GM19438 (cell line): ENCODE results near the gene BBX.
"Not testable (repeated sequence)": the region's sequence is repeated elsewhere in the genome, so short reads cannot be mapped to it uniquely, and the experiment has no call there.

Experiments
- ATAC-seq: cut with Tn5 transposase; IDR thresholded peaks from one replicate; pipeline ENCODE4 v1.9.1; 2021; ENCODE audit warnings: low read depth; ENCODE audit not compliant: unreplicated experiment

BBX gene

GRCh38 chr3:107676469-107677309, 153.9 kb downstream of the BBX start:
- ATAC-seq, result no peak

- no peak for ATAC-seq
Measured at GRCh38 chr3:107679921-107680320, 157.2 kb downstream of the BBX start.

DNA sequence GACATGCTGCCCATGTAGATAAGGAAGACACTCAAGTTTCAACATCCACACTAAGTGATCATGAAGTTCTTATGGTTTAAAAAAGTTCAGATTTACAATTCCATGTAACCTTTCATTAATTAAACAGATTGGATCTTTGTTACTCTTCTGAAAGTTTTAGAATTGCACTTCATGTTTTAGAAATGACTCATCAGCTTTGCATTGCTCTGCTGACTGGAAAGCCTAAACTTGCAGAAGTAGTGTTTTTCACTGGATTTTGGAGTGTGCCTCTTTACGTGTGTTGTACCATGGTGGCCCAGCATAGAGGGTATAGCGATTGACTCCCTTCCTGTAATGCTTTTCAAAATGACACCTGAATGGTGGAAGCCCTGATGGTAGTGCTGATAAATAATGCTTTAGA, 157.9 kb downstream of the BBX start:
- ATAC-seq, result no peak

DNA sequence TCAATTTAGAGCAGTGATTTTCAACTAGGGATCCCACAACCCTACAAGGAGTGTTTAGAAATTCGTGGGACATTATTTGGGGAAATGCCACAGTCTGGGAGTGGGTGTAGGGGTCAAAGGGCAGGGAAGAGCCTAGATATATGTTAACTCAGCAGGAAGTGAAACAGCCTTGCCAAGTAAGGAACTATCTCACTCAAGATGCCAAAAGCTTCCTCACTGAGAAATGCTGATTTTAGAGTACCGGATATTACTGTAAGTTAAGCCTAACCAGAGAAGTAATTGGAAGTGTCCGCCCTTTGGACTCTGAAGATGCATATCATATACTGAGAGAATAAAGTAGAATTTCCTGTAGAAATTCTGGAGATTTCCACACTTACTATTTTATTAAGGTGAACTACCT, 158.6 kb downstream of the BBX start:
- no peak for ATAC-seq

DNA sequence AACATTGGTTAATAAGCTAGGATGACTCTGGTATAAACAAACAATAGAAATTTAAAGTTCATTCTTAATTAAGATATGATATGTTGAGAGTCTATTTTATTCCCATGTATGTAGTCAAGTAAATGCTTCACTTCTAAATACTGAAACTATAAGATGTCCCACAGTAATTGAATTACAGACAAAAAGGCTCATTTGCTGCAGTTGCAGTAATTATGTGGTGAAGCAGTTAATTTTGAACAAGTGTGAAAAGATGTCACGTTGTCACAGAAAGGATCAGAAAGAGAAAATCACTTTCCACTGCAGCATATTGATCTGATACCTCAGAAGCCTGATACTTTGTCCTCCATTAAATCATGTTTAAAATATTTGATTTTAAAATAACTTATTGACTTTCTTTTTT, 159.8 kb downstream of the BBX start:
- no peak for ATAC-seq

DNA sequence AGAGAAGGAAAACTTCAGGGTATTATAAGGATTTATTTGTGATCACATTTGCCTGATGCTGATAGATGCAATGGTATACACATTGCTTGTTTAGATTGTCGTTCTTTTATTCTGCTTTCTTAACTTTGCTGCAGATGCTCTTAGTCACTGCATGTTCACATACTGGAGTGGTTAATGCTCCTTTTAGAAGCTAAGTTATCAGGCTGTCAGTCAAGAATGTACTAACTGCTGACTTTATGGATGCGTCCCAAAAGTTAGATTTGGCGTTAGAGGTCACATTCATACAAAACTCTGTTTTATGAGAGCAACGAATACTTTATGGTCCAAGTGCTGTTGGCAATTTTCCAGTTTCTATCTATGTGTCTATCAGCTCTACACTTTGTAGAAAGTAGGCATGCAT, 160.7 kb downstream of the BBX start:
- ATAC-seq, result no peak

DNA sequence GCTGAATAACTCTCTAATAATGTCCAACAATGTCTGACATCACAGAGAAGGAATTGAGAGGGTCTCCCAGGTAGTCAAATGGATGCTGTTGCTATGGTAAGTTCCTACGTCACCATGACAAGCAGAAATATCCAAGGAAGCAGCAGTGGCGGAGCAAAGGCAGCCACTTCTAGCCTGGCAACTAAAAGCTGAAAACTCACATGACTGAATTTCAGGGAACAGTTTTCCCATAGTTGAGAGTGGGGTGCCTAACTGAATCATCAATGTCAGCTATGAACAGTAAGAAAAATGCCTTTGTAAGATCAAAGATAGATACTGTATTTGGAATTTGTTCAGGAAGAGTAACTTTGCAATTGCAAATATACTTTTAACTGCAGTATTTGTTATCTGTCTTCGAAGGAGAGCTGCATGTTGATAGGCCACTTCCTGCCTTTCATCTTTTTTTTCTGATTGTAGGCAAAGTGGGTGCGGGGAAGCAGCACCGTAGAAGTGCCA, 161.7 kb downstream of the BBX start:
- ATAC-seq, result no peak

DNA sequence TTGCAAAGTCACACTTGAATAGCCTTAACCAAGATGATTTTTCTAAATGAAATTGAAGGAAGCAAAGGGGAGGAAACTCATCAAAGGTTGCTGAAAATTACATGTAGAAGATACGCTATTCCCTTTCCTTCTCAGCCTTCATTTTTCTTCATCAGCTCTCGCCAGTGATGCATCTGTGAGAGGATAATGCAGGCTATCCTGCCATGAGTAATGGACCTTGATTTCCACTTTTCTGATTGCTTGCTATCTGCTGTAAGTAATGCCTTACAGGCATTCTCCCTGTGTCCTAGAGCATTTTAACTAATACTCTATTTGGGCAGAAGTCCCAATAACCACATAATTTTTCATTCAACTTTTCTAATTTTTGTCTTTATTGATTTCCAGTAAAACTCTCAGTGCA, 162.6 kb downstream of the BBX start:
- ATAC-seq, result no peak

GRCh38 chr3:107687056-107687581, 164.4 kb downstream of the BBX start:
- ATAC-seq, result no peak

GRCh38 chr3:107689355-107689754, 166.6 kb downstream of the BBX start:
- ATAC-seq, result no peak

- no peak for ATAC-seq
Measured at GRCh38 chr3:107690522-107691138, 167.9 kb downstream of the BBX start.

DNA sequence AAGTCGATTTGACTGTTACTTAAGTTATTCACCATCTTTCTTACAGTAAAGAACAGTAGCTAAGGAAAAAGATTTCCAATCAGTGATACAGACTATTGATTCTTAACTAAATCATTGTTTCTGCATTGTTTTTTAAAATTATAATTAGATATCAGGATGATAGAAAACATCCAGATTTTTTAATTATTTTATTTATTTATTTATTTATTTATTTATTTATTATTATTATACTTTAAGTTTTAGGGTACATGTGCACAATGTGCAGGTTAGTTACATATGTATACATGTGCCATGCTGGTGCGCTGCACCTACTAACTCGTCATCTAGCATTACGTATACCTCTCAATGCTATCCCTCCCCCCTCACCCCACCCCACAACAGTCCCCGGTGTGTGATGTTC, 169.2 kb downstream of the BBX start:
- not testable (repeated sequence) for ATAC-seq

DNA sequence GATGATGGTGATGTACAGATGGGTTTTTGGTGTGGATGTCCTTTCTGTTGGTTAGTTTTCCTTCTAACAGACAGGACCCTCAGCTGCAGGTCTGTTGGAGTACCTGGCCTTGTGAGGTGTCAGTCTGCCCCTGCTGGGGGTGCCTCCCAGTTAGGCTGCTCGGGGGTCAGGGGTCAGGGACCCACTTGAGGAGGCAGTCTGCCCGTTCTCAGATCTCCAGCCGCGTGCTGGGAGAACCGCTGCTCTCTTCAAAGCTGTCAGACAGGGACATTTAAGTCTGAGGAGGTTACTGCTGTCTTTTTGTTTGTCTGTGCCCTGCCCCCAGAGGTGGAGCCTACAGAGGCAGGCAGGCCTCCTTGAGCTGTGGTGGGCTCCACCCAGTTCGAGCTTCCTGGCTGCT, 174.6 kb downstream of the BBX start:
- ATAC-seq, result not testable (repeated sequence)

GRCh38 chr3:107697855-107698254, 175.1 kb downstream of the BBX start:
- ATAC-seq, result not testable (repeated sequence)

DNA sequence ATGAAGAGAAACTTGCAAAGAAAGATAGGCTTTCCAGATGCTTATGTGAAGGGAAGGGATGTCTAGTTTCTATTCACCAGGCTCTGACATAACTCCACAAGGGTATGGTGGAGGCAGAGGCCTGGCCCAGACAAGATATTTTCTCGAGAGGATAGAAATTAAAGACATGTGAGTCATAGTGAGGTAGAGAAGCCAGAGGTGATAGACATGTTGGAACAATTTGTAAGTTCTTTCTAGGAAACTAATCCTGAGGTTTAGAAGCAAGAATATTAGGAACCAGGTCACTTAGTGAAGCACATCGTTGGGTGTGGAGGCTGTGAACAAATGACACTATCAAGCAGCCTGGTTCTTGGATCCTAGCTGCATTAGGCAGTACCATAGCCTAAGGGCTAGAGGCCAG, 176.9 kb downstream of the BBX start:
- ATAC-seq, result no peak

- ATAC-seq, result no peak
Measured at GRCh38 chr3:107701299-107701698, 178.5 kb downstream of the BBX start.

DNA sequence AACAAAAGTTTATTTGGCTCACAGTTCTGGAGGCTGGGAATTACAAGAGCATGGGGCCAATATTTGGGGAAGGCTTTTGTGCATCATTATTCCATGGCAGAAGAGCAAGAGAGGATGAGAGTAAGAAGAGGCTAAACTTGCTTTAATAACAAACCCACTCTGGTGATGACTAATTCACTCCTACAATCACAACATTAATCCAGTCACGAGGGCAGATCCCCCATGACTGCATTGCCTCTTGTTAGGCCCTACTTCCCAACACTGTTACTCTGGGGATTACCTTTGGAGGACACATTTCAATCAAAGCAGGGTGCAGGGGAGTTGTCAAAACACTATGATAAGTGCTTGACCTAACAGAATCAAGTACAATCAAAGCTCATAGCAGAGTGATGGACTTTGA, 181.7 kb downstream of the BBX start:
- ATAC-seq, result no peak

DNA sequence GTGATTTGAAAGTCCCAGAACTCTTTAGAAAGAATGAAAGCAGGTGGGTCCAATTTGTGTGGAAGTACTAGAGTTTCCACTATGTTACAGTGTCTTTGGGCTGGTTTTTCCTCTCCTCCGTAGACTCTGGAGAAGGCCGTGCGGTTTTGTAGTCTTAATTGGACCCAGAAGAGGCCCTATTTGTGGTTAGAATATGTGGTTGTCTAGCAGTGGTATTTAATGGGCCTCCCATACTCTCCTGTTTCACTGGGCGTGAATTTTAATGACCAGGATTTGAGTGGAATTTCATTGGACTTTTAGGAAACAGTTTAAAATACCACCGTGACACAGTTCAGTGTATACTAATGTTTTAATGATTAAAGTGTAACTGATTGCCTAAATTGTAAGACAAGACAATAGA, 182.3 kb downstream of the BBX start:
- ATAC-seq, result no peak

- ATAC-seq, result no peak
Measured at GRCh38 chr3:107710851-107711250, 188.1 kb downstream of the BBX start.

DNA sequence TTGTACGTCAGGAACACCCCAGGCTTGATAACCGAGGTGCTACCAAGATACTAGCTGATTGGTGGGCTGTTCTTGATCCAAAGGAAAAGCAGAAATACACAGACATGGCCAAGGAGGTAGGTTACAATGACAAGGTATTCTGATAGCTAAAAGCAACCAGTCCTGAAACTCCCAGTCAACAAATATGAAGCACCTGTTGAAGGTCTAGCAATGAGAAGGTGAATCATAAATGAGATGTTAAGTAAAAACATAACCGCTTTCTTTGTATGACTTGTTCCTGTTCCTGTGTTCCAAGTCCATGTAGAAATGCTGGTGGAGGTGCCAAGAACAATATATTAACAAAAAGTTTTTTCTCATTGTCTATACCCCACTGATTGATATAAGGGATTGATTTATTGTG, 194.0 kb downstream of the BBX start:
- ATAC-seq, result no peak

GRCh38 chr3:107718547-107718946, 195.8 kb downstream of the BBX start:
- ATAC-seq, result no peak

DNA sequence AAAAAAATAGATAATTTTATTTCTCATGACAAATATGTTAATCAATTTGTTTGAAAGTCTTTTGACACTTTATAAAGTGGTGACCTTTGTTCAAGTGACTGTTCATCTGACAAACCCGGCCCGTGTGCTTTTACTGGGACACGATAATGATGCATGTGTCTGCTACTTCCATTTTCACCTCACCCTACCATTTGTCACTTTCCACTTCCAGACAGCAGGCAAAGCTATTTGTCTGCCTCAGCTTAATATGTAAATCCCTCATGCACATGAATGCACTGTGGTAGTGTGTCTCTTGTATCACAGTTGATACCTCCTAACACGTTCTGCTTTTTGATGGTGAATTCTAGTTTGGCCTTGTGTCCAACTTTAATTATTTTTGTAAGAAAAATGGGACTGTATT, 204.3 kb downstream of the BBX start:
- no peak for ATAC-seq
